ENCODE data around the gene CTNND2.

Gene CTNND2

GRCh38 chr5:11514705-11515432 lies 389.4 kb downstream of the CTNND2 start:
- H3K27me3 ChIP-seq (ENCODE audit: insufficient read depth, low read depth, severe bottlenecking), result no peaks in the 10 kb centered on the region
- no peaks in the 10 kb centered on the region for H3K36me3 ChIP-seq
- TF ChIP-seq CTCF (IDR thresholded peaks at IDR 0.05; ENCODE audit: low read depth, low read length), result no peak
- H3K4me3 ChIP-seq (ENCODE audit: low read depth, low read length), result no peak overlapping the region
- no peak for DNase-seq
- H3K27ac ChIP-seq, result no peak overlapping the region
- H3K9me3 ChIP-seq (ENCODE audit: severe bottlenecking), result no peaks in the 10 kb centered on the region

GRCh38 chr5:11511878-11512277 lies 392.4 kb downstream of the CTNND2 start:
- Histone ChIP-seq H3K36me3 (no peaks in the 10 kb centered on the region), H3K4me3 (ENCODE audit: low read depth, low read length) (no peak overlapping the region), H3K27me3 (ENCODE audit: insufficient read depth, low read depth, severe bottlenecking) (no peaks in the 10 kb centered on the region), H3K27ac (no peak overlapping the region), H3K9me3 (ENCODE audit: severe bottlenecking) (no peaks in the 10 kb centered on the region)
- no peak for DNase-seq
- TF ChIP-seq CTCF (IDR thresholded peaks at IDR 0.05; ENCODE audit: low read depth, low read length), result no peak

GRCh38 chr5:11510889-11511288 lies 393.4 kb downstream of the CTNND2 start:
- no peaks in the 10 kb centered on the region for H3K36me3 ChIP-seq
- no peak for TF ChIP-seq CTCF (IDR thresholded peaks at IDR 0.05; ENCODE audit: low read depth, low read length)

GRCh38 chr5:11509793-11510192 lies 394.5 kb downstream of the CTNND2 start:
- Histone ChIP-seq H3K4me3 (ENCODE audit: low read depth, low read length) (no peak overlapping the region), H3K36me3 (no peaks in the 10 kb centered on the region), H3K9me3 (ENCODE audit: severe bottlenecking) (no peaks in the 10 kb centered on the region), H3K27me3 (ENCODE audit: insufficient read depth, low read depth, severe bottlenecking) (no peaks in the 10 kb centered on the region), H3K27ac (no peak overlapping the region)
- no peak for TF ChIP-seq CTCF (IDR thresholded peaks at IDR 0.05; ENCODE audit: low read depth, low read length)
- DNase-seq, result no peak

More at GRCh38 chr5:11510889-11511288, 393.4 kb downstream of the CTNND2 start:
- no peaks in the 10 kb centered on the region for H3K9me3 ChIP-seq (ENCODE audit: severe bottlenecking)
- no peak for DNase-seq
- H3K27ac ChIP-seq, result no peak overlapping the region
- no peak overlapping the region for H3K4me3 ChIP-seq (ENCODE audit: low read depth, low read length)
- H3K27me3 ChIP-seq (ENCODE audit: insufficient read depth, low read depth, severe bottlenecking), result no peaks in the 10 kb centered on the region

- Histone ChIP-seq H3K27me3 (ENCODE audit: insufficient read depth, low read depth, severe bottlenecking) (no peaks in the 10 kb centered on the region), H3K27ac (no peak overlapping the region), H3K4me3 (ENCODE audit: low read depth, low read length) (no peak overlapping the region), H3K9me3 (ENCODE audit: severe bottlenecking) (no peaks in the 10 kb centered on the region), H3K36me3 (no peaks in the 10 kb centered on the region)
- TF ChIP-seq CTCF (IDR thresholded peaks at IDR 0.05; ENCODE audit: low read depth, low read length), result no peak
- DNase-seq, result no peak
Observed at GRCh38 chr5:11507156-11507910, 396.9 kb downstream of the CTNND2 start.
